IPS-15b (cell line): ENCODE results near the gene ACAP3.

Source experiments
- H3K27me3 ChIP-seq: one replicate; pipeline ENCODE4 v1.6.1; 2013; ENCODE audit warnings: low read length; ENCODE audit not compliant: control insufficient read depth, insufficient read depth
- H3K36me3 ChIP-seq: one replicate; pipeline ENCODE4 v1.6.1; 2013; ENCODE audit warnings: low read length; ENCODE audit not compliant: control insufficient read depth, insufficient read depth
- H3K4me1 ChIP-seq: one replicate; pipeline ENCODE4 v1.6.1; 2013; ENCODE audit warnings: mild to moderate bottlenecking, low read length; ENCODE audit not compliant: control insufficient read depth, insufficient read depth
- H3K4me3 ChIP-seq: one replicate; pipeline ENCODE4 v1.5.1; 2013; ENCODE audit warnings: low read depth, low read length
- H3K9ac ChIP-seq: one replicate; pipeline ENCODE4 v1.6.1; 2013; ENCODE audit warnings: low read depth, mild to moderate bottlenecking, low read length
- H3K9me3 ChIP-seq: one replicate; pipeline ENCODE4 v1.6.1; 2013; ENCODE audit warnings: mild to moderate bottlenecking, low read length; ENCODE audit not compliant: control insufficient read depth, insufficient read depth

The ACAP3 gene

DNA sequence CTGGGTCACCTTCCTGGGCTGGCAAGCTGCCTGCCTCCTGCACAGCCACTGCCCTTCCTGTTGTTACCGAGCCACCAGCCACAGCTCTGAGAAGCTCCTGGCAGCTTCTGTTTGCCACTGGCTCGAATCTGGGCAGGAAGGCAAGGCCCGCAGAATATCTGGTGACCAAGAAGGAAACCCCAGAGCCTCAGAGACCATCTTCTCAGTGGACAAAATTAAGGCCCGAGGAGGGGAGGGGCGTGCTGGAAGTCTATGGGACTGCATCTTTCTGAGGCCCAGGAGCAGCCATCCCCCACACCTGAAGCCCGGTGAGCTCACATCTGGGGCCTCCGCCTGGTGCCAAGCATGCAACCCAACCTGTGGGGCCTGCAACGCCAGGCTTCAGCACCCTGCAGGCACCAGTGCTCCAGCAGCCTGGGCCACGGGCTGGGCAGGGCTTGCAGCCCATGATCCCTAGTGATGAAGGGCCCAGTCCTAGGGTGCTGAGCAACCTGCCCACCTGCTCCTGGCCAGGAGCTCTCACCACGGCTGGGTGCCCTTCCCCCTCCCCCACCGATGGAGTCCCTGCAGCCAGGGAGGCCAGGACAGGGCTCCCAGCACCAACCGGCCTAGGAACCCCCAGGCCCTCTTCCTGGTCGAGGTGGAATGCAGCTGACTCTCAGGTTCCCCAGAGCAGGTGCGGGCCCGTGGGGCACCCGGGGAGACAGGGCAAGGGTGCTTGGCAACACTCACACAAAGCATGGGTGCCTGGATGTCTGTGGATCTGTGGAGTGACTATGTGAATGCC is 17.8 kb upstream of the ACAP3 start:
- H3K36me3 ChIP-seq = peaks cover 18% of the 10 kb centered on the region
- peak overlapping the region; percentile 63 for H3K4me3 ChIP-seq
- H3K4me1 ChIP-seq = peaks cover 3% of the 10 kb centered on the region
- no peaks in the 10 kb centered on the region for H3K27me3 ChIP-seq
- peak overlapping the region; percentile 56 for H3K9ac ChIP-seq
- H3K9me3 ChIP-seq = no peaks in the 10 kb centered on the region

DNA sequence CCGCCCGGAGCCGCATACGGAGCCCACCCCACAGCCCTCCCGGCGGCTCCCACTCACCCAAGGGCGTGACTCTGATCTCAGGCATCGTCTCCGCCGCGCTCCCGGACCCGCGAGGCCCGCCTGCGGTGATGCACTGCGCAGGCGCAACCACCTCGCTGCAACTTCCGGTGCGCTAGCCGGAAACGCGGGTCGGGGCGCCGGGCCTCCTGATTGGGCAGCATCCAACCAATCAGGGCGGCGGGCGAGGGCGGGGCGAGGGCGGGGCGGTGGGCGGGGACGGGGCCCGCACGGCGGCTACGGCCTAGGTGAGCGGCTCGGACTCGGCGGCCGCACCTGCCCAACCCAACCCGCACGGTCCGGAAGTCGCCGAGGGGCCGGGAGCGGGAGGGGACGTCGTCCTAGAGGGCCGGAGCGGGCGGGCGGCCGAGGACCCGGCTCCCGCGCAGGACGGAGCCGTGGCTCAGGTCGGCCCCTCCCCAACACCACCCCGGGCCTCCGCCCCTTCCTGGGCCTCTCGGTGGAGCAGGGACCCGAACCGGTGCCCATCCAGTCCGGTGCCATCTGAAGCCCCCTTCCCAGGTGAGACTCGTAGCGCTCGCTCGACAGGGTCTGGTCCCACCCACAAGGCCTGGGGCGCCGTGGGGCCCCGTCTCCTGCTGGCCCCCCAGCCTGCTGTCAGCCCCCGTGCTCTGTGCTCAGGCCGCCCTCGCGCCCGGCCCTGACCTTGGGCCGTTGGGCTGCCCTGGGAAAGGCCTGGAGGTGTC is 17.0 kb upstream of the ACAP3 start, which contains the start of the genes CPTP and INTS11:
Gene CPTP (plus strand): TSS at position 279 of the 764 bp plus-strand sequence. CDS start 2,109 bp downstream, outside the sequence.
Gene INTS11 (minus strand): TSS at position 137 of the 764 bp plus-strand sequence. CDS start 52 bp downstream, at position 85.
- Histone ChIP-seq H3K9ac (peak within 1 kb of the TSS; percentile 79), H3K4me3 (peak within 1 kb of the TSS; percentile 71), H3K27me3 (no peaks in the 10 kb centered on the region), H3K9me3 (no peaks in the 10 kb centered on the region), H3K4me1 (peaks cover 3% of the 10 kb centered on the region), H3K36me3 (peaks cover 26% of the 10 kb centered on the region)

DNA sequence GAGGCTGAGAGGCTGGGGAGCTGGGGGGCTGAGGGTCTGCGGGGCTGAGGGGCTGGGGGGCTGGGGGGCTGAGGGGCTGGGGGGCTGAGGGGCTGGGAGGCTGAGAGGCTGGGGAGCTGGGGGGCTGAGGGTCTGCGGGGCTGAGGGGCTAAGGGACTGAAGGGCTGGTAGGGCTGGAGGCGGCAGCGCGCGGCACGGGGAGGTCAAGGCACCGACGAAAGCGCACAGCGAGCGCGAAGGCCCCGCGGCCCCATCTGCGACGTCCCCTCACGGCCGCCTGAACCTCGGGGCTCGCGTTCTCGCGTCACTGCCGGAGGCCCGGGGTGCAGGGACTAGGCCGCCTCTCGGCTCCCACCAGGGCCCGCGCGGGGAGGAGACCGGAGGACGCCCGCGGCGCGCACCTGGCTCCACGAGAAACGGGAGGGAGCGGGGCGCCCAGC is 16.4 kb upstream of the ACAP3 start:
- Histone ChIP-seq H3K4me3 (peak overlapping the region; percentile 71), H3K36me3 (peaks cover 32% of the 10 kb centered on the region), H3K4me1 (peaks cover 3% of the 10 kb centered on the region), H3K9me3 (no peaks in the 10 kb centered on the region), H3K27me3 (no peaks in the 10 kb centered on the region), H3K9ac (peak overlapping the region; percentile 79)

DNA sequence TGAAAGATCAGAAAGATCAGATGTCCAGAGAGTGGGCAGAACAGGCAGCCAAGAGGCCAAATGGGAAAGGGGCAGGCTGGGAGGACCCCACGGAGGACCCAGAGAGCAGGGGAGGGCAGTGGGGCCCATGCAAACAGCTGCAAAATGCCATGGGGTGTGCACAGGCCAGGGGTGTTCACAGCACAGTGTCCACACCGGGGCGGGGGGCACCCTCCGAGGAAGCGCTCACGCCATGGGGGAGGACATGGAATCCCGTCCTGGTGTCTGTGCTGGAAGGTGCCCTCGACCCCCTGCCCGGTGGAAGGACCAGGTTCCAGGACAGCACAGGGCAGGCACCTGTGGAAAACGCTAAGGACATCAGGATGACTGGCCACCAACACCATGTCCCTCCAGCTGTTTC is 15.2 kb upstream of the ACAP3 start:
- peaks cover 36% of the 10 kb centered on the region for H3K36me3 ChIP-seq
- H3K4me1 ChIP-seq = peaks cover 3% of the 10 kb centered on the region
- H3K9ac ChIP-seq = no peak overlapping the region
- no peaks in the 10 kb centered on the region for H3K27me3 ChIP-seq
- no peak overlapping the region for H3K4me3 ChIP-seq
- no peaks in the 10 kb centered on the region for H3K9me3 ChIP-seq

DNA sequence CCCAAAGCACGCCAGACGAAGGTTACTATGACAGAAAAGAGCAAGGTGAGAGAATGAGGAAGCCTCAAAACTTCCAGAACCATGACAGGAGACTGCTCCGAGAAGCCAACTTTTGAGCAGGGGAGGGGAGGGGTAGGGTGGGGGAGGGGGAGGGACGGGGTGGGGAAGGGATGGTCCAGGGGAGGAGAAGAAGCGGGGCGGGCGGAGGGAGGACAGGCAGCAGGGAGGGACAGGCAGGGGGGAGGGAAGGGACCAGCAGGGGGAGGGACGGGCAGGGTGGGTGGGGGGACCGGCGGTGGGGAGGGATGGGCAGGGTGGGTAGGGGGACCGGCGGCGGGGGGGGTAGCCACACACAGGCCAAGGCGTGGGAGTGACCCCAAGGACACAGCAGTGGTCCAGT is 14.7 kb upstream of the ACAP3 start:
- Histone ChIP-seq H3K4me3 (no peak overlapping the region), H3K36me3 (peaks cover 35% of the 10 kb centered on the region), H3K27me3 (no peaks in the 10 kb centered on the region), H3K9me3 (no peaks in the 10 kb centered on the region), H3K4me1 (peaks cover 3% of the 10 kb centered on the region), H3K9ac (no peak overlapping the region)

DNA sequence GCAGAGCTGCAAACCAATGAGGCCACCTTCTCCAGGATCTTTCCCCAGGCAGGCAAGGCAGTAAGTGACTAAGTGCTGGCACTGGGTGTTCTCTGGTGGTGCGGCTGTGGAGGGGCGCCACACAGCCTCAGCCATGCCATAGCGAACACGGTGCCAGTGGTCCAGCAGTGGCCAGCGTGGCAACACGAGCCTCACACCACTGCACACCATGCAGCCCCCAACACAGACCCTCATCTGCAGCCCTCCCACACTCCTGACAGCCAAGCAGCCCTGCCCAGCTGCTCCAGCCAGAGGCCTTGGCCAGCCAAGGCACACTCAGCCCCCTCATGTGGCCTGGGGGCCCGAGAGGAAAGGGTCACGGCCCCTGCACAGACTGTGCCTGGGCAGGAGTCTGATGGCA is 13.7 kb upstream of the ACAP3 start:
- Histone ChIP-seq H3K9ac (no peak overlapping the region), H3K4me3 (no peak overlapping the region), H3K27me3 (no peaks in the 10 kb centered on the region), H3K36me3 (peaks cover 29% of the 10 kb centered on the region), H3K4me1 (peaks cover 3% of the 10 kb centered on the region), H3K9me3 (no peaks in the 10 kb centered on the region)

DNA sequence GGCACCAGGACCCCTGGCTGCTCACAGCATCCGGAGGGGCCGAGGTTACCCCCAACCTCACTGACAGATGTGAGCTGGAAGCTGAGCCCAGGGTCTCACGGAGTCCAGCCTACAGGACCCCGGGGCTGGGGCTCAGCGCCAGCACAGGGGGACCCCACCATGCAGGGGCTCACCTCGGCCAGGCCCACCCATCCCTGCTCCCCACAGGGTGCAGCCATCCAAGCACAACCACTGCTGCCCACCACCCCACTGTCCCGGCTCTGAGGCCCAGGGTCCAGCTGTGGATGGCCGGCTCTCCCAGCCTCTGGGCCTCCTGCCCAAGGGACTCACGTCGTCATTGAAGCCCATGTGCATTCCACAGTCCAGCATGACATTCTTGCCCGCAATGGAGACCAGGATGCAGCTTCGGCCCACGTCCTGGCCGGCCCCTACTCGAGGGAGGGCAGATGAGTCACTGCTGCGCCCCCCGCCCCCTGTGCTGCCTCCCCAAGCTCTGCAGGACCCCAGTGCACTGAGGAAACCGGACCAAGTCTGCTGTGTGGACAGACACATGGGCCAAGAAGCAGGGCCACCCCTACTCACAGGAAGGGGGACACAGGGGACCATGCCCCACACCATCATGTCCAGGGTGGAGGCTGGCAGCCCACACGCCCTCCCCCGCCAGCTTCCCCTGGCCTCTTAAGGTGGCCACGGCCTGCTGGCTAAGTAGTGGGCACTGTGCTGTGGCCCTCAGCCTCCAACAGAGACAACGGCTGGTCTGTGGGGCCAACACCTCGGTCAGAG is 13.1 kb upstream of the ACAP3 start:
- Histone ChIP-seq H3K27me3 (no peaks in the 10 kb centered on the region), H3K9ac (no peak overlapping the region), H3K4me1 (peaks cover 3% of the 10 kb centered on the region), H3K36me3 (peaks cover 29% of the 10 kb centered on the region), H3K4me3 (no peak overlapping the region), H3K9me3 (no peaks in the 10 kb centered on the region)

GRCh38 chr1:1319646-1319941 is 11.9 kb upstream of the ACAP3 start:
- Histone ChIP-seq H3K9ac (no peak overlapping the region), H3K36me3 (peaks cover 35% of the 10 kb centered on the region), H3K9me3 (no peaks in the 10 kb centered on the region), H3K4me3 (no peak overlapping the region), H3K4me1 (peaks cover 3% of the 10 kb centered on the region), H3K27me3 (no peaks in the 10 kb centered on the region)

DNA sequence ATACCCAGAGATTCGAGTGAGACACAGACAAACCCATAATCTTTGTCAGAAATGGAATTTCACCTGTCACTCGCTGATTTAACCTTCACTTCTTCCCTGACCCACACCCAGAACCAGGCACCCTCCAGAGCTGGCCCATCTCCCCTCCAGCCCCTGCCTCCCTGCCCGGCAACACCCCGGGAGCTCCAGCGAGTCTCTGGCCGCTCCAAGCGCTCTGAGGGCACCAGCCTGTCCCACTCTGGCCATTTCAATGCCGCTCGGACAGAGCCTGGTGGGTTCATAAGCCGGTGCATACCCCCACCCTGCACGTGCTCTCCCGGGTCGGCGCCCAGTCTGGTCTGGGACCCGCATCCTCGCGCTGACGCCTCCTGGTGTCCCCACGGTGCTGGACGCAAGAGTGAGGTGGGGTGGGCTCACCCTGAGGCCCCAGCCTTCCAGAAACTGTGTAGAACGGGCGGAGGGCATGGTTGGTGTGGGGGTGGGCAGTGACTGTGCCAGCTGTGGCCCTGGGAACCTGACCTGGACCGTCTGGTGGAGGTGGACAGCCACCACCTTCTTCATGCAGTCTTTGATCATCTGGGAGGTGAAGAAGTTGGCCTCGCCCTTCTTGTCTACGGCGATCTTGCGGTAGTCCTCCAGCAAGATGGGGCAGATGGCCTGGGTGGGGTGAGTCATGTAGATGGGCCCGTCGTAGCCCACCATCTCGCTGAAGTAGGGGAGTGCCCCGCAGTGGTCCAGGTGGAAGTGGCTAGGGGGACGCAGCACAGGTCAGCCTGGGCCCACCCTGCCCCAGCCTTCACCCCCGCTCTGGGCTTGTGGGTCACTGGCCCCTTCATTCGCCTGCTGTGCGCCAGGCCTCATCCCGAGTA is 11.3 kb upstream of the ACAP3 start:
- Histone ChIP-seq H3K9me3 (no peaks in the 10 kb centered on the region), H3K9ac (no peak overlapping the region), H3K27me3 (no peaks in the 10 kb centered on the region), H3K4me3 (no peak overlapping the region), H3K36me3 (peaks cover 40% of the 10 kb centered on the region), H3K4me1 (peaks cover 3% of the 10 kb centered on the region)

DNA sequence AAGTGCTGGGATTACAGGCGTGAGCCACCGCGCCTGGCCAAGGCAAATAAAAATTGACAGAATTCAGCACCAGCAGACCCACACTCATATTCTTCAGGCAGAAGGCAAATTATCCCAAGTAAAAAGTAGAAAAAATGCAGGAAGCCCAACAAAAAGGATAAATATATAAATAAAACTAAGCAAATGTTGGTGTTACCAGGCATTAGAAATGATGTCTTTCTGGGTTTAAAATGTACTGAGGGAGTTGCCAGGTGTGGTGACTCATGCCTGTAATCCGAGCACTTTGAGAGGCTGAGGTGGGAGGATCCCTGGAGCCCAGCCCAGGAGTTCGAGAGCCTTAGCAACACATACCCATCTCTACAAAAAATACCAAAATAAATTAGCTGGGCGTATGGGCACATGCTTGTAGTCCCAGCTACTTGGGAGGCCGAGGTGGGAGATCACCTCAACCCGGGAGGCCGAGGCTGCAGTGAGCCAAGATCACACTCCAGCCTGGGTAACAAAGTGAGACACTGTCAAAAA is 10.5 kb upstream of the ACAP3 start:
- H3K4me1 ChIP-seq = peaks cover 3% of the 10 kb centered on the region
- H3K4me3 ChIP-seq = no peak overlapping the region
- no peak overlapping the region for H3K9ac ChIP-seq
- no peaks in the 10 kb centered on the region for H3K9me3 ChIP-seq
- H3K36me3 ChIP-seq = peaks cover 49% of the 10 kb centered on the region
- H3K27me3 ChIP-seq = no peaks in the 10 kb centered on the region

- no peaks in the 10 kb centered on the region for H3K9me3 ChIP-seq
- no peaks in the 10 kb centered on the region for H3K27me3 ChIP-seq
- no peak overlapping the region for H3K9ac ChIP-seq
- peaks cover 3% of the 10 kb centered on the region for H3K4me1 ChIP-seq
- peaks cover 56% of the 10 kb centered on the region for H3K36me3 ChIP-seq
- H3K4me3 ChIP-seq = no peak overlapping the region
Observed at GRCh38 chr1:1317420-1317819, 9.7 kb upstream of the ACAP3 start.
